K562 (cell line): Measurements from ENCODE around the gene CERS4. TPM values are rescaled to one million over a fixed set of nuclear protein-coding genes. Genes with fewer than 3 reads are reported as not detected.
A peak's percentile ranks its signal among the peaks of the same experiment; 100 is the strongest.

Source experiments
- ATAC-seq: fragments of 200-7000 bp; cut with Tn5 transposase; 3 replicates; pipeline ENCODE4 v1.9.1; 2020; ENCODE audit warnings: moderate library complexity
- BruUV-seq: library from RNA; stranded (reverse); fragments of 400-500 nt; replicated peaks from 2 replicates; lab custom pipeline; 2021; lab: Mats Ljungman, UMichigan
- CTCF ChIA-PET: fragments of 300-600 bp; formaldehyde crosslinking; extraction: SDS; loops from one replicate; lab custom pipeline; 2021; ENCODE audit warnings: low intra/inter-chr PET ratio; lab: Yijun Ruan, JAX
- POLR2A ChIA-PET: fragments of 300-600, 350-650 bp; sonication (Branson Sonifier 250); formaldehyde crosslinking; extraction: SDS; loops from one replicate; lab custom pipeline; 2021; ENCODE audit warnings: antibody characterized with exemption, inconsistent platforms; lab: Yijun Ruan, JAX
- DNase-seq, 4 experiments: peaks; one replicate each; pipeline versions ENCODE4 v3.0.0 to v3.0.0-alpha.2; 2011 to 2018; ENCODE audit warnings: low spot score in 3 of 4, mixed read lengths in 3 of 4; ENCODE audit errors: extremely low read depth in 1 of 4
- FAIRE-seq: peaks from 2 replicates; lab custom pipeline; 2011; peaks lifted over from hg19 to GRCh38; lab: Jason Lieb, UNC
- H2AFZ ChIP-seq: 2 replicates; pipeline ENCODE4 v1.6.0; 2011; ENCODE audit warnings: low read depth, low read length, control low read depth, inconsistent platforms
- H3K27ac ChIP-seq: fragments of 200-600 bp; 3 replicates; pipeline ENCODE4 v1.8.0; 2011; ENCODE audit warnings: low read depth, mild to moderate bottlenecking, control low read depth, inconsistent platforms, low read length, moderate library complexity, mixed read lengths; ENCODE audit errors: extremely low read depth
- H3K27me3 ChIP-seq, 2 experiments: fragments of 300-600 bp in 1 of 2; 2 replicates in 1 of 2; 3 replicates in 1 of 2; pipeline versions ENCODE4 v1.6.0 to v1.8.0; 2011; ENCODE audit warnings: inconsistent platforms in 2 of 2, low read length in 2 of 2, mild to moderate bottlenecking in 1 of 2, mixed read lengths in 1 of 2, moderate library complexity in 1 of 2; ENCODE audit not compliant: control insufficient read depth in 2 of 2, insufficient read depth in 2 of 2
- H3K36me3 ChIP-seq: fragments of 300-600 bp; 3 replicates; pipeline ENCODE4 v1.8.0; 2011; ENCODE audit warnings: mild to moderate bottlenecking, low read length, inconsistent platforms; ENCODE audit not compliant: control insufficient read depth, insufficient read depth
- H3K4me1 ChIP-seq, 2 experiments: fragments of 200-600 bp in 1 of 2; replicated peaks in 1 of 2; 2 replicates in 1 of 2; 3 replicates in 1 of 2; pipeline versions ENCODE4 v1.5.1 to v1.8.0; 2011; ENCODE audit warnings: inconsistent platforms in 2 of 2, low read length in 2 of 2, mild to moderate bottlenecking in 1 of 2, mixed read lengths in 1 of 2, moderate library complexity in 1 of 2; ENCODE audit not compliant: control insufficient read depth in 2 of 2, insufficient read depth in 2 of 2
- H3K4me2 ChIP-seq: 2 replicates; pipeline ENCODE4 v1.6.1; 2011; ENCODE audit warnings: low read length, control low read depth, inconsistent platforms, mixed read lengths; ENCODE audit not compliant: insufficient read depth
- H3K4me3 ChIP-seq: fragments of 200-600 bp; sonication (generic), shearing (Covaris generic); 2 replicates; pipeline ENCODE4 v1.5.1; 2016; ENCODE audit warnings: control low read depth, inconsistent platforms
- H3K79me2 ChIP-seq: fragments of 200-600 bp; 3 replicates; pipeline ENCODE4 v1.8.0; 2011; ENCODE audit warnings: low read length, inconsistent platforms; ENCODE audit not compliant: control insufficient read depth, insufficient read depth
- H3K9ac ChIP-seq, 2 experiments: 2 replicates each; pipeline versions ENCODE4 v1.6.0 to v1.6.1; 2011; ENCODE audit warnings: low read depth in 2 of 2, low read length in 2 of 2, control low read depth in 1 of 2, inconsistent platforms in 1 of 2, mild to moderate bottlenecking in 1 of 2, mixed read lengths in 1 of 2; ENCODE audit not compliant: insufficient read depth in 1 of 2
- H3K9me1 ChIP-seq: one replicate; pipeline ENCODE4 v1.6.0; 2011; ENCODE audit warnings: inconsistent platforms, mild to moderate bottlenecking, low read length, moderate library complexity; ENCODE audit not compliant: control insufficient read depth, insufficient read depth
- H3K9me3 ChIP-seq: replicated peaks from 2 replicates; pipeline ENCODE4 v1.5.1; 2011; ENCODE audit warnings: low read depth, low read length, inconsistent platforms; ENCODE audit not compliant: control insufficient read depth, insufficient read depth
- H4K20me1 ChIP-seq: replicated peaks from 2 replicates; pipeline ENCODE4 v1.6.1; 2011; ENCODE audit warnings: low read length, inconsistent platforms, mixed read lengths; ENCODE audit not compliant: control insufficient read depth, insufficient read depth
- ARID3A ChIP-seq: IDR thresholded peaks from 2 replicates; pipeline ENCODE4 v1.6.1; 2012; ENCODE audit warnings: low read depth, low read length, improper control_type of control experiment, borderline replicate concordance
- CCAR2 ChIP-seq: fragments of 200-400 bp; formaldehyde crosslinking; IDR thresholded peaks from 2 replicates; pipeline ENCODE4 v1.6.1; 2017; ENCODE audit warnings: mild to moderate bottlenecking, low read depth, low read length
- CHD2 ChIP-seq: IDR thresholded peaks from 2 replicates; pipeline ENCODE4 v1.6.1; 2011; ENCODE audit warnings: low read depth, low read length
- FOXM1 ChIP-seq, 2 experiments: fragments of 450-650 bp in 1 of 2; sonication (generic) in 1 of 2; formaldehyde crosslinking in 1 of 2; IDR thresholded peaks; 2 replicates each; pipeline versions ENCODE4 v1.6.1 to v1.9.0; 2017 to 2022; ENCODE audit warnings: low read depth in 2 of 2, mild to moderate bottlenecking in 2 of 2, missing genetic modification reagents in 1 of 2, moderate library complexity in 1 of 2
- IRF9 ChIP-seq: fragments of 450-650 bp; IDR thresholded peaks from 2 replicates; pipeline ENCODE4 v1.6.1; 2016; ENCODE audit warnings: missing biosample characterization, missing genetic modification characterization
- JUN ChIP-seq, 2 experiments: sonication (generic) in 1 of 2; formaldehyde crosslinking in 1 of 2; IDR thresholded peaks; 2 replicates each; pipeline versions ENCODE4 v1.6.1 to v1.8.0; 2012 to 2022; ENCODE audit warnings: borderline replicate concordance in 2 of 2, mild to moderate bottlenecking in 2 of 2, improper control_type of control experiment in 1 of 2, low read depth in 1 of 2, low read length in 1 of 2, missing genetic modification reagents in 1 of 2
- MAZ ChIP-seq, 2 experiments: fragments of 450-650 bp in 1 of 2; sonication (generic) in 1 of 2; formaldehyde crosslinking; IDR thresholded peaks in 1 of 2; conservative IDR thresholded peaks in 1 of 2; 2 replicates each; pipeline versions ENCODE4 v1.4.0 to v1.5.0; 2020; ENCODE audit warnings: mild to moderate bottlenecking in 1 of 2, missing genetic modification reagents in 1 of 2
- MTA2 ChIP-seq: fragments of 450-650 bp; IDR thresholded peaks from 2 replicates; pipeline ENCODE4 v1.6.1; 2016; ENCODE audit warnings: low read depth
- NELFE ChIP-seq: IDR thresholded peaks from 2 replicates; pipeline ENCODE4 v1.6.1; 2011; ENCODE audit warnings: mild to moderate bottlenecking; ENCODE audit not compliant: insufficient read depth, insufficient read length
- NFE2 ChIP-seq: IDR thresholded peaks from 2 replicates; pipeline ENCODE4 v1.6.1; 2014; ENCODE audit warnings: antibody characterized with exemption, low read depth
- SP2 ChIP-seq: IDR thresholded peaks from 2 replicates; pipeline ENCODE4 v1.6.1; 2011; ENCODE audit warnings: mild to moderate bottlenecking, low read depth, low read length, moderate library complexity; ENCODE audit not compliant: poor library complexity, severe bottlenecking; ENCODE audit errors: extremely low read depth
- SPI1 ChIP-seq: IDR thresholded peaks from 2 replicates; pipeline ENCODE4 v1.6.1; 2011; ENCODE audit warnings: low read depth, low read length, control low read depth, borderline replicate concordance
- TFAM ChIP-seq: fragments of 250-450 bp; sonication (Bioruptor Pico); conservative IDR thresholded peaks from 2 replicates; pipeline ENCODE4 v1.5.0; 2021; ENCODE audit warnings: mild to moderate bottlenecking, moderate library complexity
- ZNF41 ChIP-seq: fragments of 250-450 bp; sonication (Bioruptor Pico); conservative IDR thresholded peaks from 2 replicates; pipeline ENCODE4 v1.4.0; 2020; ENCODE audit warnings: mild to moderate bottlenecking
- ZNF583 ChIP-seq: fragments of 250-450 bp; sonication (Bioruptor Pico); IDR thresholded peaks from 2 replicates; pipeline ENCODE4 v1.4.0; 2020
- ZNF766 ChIP-seq: fragments of 200-800 bp; sonication (Bioruptor generic); conservative IDR thresholded peaks from 2 replicates; pipeline ENCODE4 v1.6.1; 2016; ENCODE audit warnings: missing genetic modification characterization, missing compliant biosample characterization
- WGBS: fragments of 100-300 bp; shearing (Covaris generic); methylation state at CpG from one replicate; pipeline ENCODE4 v1.1.6; 2016; ENCODE audit warnings: low coverage, mixed read lengths; ENCODE audit not compliant: insufficient coverage; ENCODE audit errors: missing lambda C conversion rate; 5-methylcytosine and 5-hydroxymethylcytosine counted together
- in situ Hi-C: fragments of 300-500 bp; cut with MboI; formaldehyde crosslinking; loops from 4 replicates; pipeline ENCODE4 v1.15.0; 2018; ENCODE audit warnings: inconsistent platforms, mixed read lengths
- intact Hi-C: fragments of 100-400 bp; cut with micrococcal nuclease; formaldehyde crosslinking; loops from 2 replicates; pipeline ENCODE4 v1.14.2; 2022
- polyA plus RNA-seq, 8 experiments: library from polyadenylated mRNA; depleted of rRNA in 4 of 8; stranded (reverse) in 5 of 8; unstranded in 3 of 8; fragments of >200 nt; fragmentation: Nextera tagmentation in 2 of 8; fragmentation: Illumina TruSeq in 1 of 8; extraction: Ambion mirVana in 2 of 8; extraction: Trizol in 1 of 8; gene quantifications; 2 replicates each; pipeline versions ENCODE4 v1.2.1 to v1.2.3, GENCODE V29; 2011 to 2014; ENCODE audit warnings: inconsistent platforms in 1 of 8, missing spikeins in 1 of 8
- total RNA-seq, 7 experiments: library from RNA; depleted of rRNA in 6 of 7; stranded (reverse); fragments of >200 nt in 6 of 7; fragmentation: Illumina TruSeq in 2 of 7; extraction: Trizol in 2 of 7; gene quantifications; 2 replicates each; pipeline versions ENCODE4 v1.2.1 to v1.2.3, GENCODE V29; 2011 to 2021; ENCODE audit warnings: low replicate concordance in 1 of 7
- TF ChIP-seq, protein P1 (sequence below): fragments of 450-650 bp; formaldehyde crosslinking; IDR thresholded peaks from 2 replicates; pipeline ENCODE4 v1.4.0; 2020; ENCODE audit warnings: mild to moderate bottlenecking, mixed read lengths

CERS4 gene
- total and polyA plus RNA-seq, 9 of the 15 experiments (the other 6 are each of a cell fraction or from before 2014, with no cell fraction given), result 0.14 to 4.4 (median 2.9) TPM; not detected in 1

DNA sequence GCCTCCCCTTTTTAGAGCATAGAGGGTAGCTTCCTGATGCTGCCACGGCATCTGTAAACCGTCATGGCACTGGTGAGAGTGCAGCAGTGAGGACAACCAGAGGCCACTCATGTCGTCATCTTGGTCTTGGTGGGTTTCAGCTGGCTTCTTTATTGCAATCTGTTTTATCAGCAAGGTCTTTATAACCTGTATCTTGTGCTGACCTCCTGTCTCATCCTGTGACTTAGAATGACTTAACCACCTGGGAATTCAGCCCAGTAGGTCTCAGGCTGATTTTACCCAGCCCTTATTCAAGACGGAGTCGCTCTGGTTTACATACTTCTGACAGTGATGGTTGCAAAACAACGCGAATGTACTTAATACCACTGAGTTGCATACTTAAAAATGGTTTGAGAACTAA, 45.4 kb upstream of the CERS4 start (continued):
- TF ChIP-seq ARID3A, result no peak

- Histone ChIP-seq H3K4me3 (no peak overlapping the region), H3K79me2 (no peaks in the 10 kb centered on the region), H3K4me2 (no peak overlapping the region), H4K20me1 (no peaks in the 10 kb centered on the region), H3K9me1 (no peaks in the 10 kb centered on the region), H3K4me1 (no peaks in the 10 kb centered on the region; a peak in 1 of 5 replicates), H3K9me3 (no peaks in the 10 kb centered on the region), H3K36me3 (no peaks in the 10 kb centered on the region), H3K9ac (peak overlapping the region in 1 of 2 experiments; percentile 1; a peak in 1 of 4 replicates), H3K27me3 (no peaks in the 10 kb centered on the region; a peak in 1 of 5 replicates), H2AFZ (peak overlapping the region; percentile 26; the same call in 1 of the 2 replicates), H3K27ac (no peak overlapping the region)
- 21% methylated on average over 5 of the region's 6 CpGs for WGBS
- POLR2A ChIA-PET, result interaction anchor here (0.6 to 2.1 kb wide), 5 partner anchors 10 to 861 kb away, joined by 3 to 8 read pairs (median 3); no protein-coding TSS in a partner anchor
- in situ Hi-C loops, result no loop called here
- CTCF ChIA-PET, result no interaction called here
- intact Hi-C loops, result no loop called here
- ATAC-seq (no peak), FAIRE-seq (no peak), DNase-seq (no peak)
- no TSS peak for BruUV-seq
- no peak for TF ChIP-seq IRF9 (tag)
- no peak for TF ChIP-seq FOXM1 (IDR thresholded peaks at IDR 0.05; ENCODE audit: low read depth)
- TF ChIP-seq FOXM1 (CRISPR knock-in tag; IDR thresholded peaks at IDR 0.05; ENCODE audit: low read depth), result no peak
- TF ChIP-seq CCAR2, result no peak
- no peak for TF ChIP-seq ZNF41 (CRISPR knock-in tag)
- no peak for TF ChIP-seq ZNF766 (CRISPR knock-in tag)
- no peak for TF ChIP-seq SPI1
- no peak for TF ChIP-seq JUN (IDR thresholded peaks at IDR 0.05; ENCODE audit: borderline replicate concordance, low read depth, low read length)
- no peak for TF ChIP-seq JUN (CRISPR knock-in tag; IDR thresholded peaks at IDR 0.05; ENCODE audit: borderline replicate concordance)
- TF ChIP-seq MAZ (CRISPR knock-in tag; conservative IDR thresholded peaks at IDR 0.05 in 1 of 2, IDR thresholded peaks at IDR 0.05 in 1 of 2), result no peak
- no peak for TF ChIP-seq TFAM (CRISPR knock-in tag)
- TF ChIP-seq NELFE, result no peak
- TF ChIP-seq, protein P1, sequence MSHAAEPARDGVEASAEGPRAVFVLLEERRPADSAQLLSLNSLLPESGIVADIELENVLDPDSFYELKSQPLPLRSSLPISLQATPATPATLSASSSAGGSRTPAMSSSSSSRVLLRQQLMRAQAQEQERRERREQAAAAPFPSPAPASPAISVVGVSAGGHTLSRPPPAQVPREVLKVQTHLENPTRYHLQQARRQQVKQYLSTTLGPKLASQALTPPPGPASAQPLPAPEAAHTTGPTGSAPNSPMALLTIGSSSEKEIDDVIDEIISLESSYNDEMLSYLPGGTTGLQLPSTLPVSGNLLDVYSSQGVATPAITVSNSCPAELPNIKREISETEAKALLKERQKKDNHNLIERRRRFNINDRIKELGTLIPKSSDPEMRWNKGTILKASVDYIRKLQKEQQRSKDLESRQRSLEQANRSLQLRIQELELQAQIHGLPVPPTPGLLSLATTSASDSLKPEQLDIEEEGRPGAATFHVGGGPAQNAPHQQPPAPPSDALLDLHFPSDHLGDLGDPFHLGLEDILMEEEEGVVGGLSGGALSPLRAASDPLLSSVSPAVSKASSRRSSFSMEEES (CRISPR knock-in tag), result no peak
- TF ChIP-seq ZNF583 (CRISPR knock-in tag), result no peak
- TF ChIP-seq CHD2, result no peak
- no peak for TF ChIP-seq MTA2
- TF ChIP-seq SP2, result no peak
- TF ChIP-seq NFE2, result no peak
These were observed 41.2 kb upstream of the CERS4 start for GRCh38 chr19:8167985-8168384.
